ENCODE data around the gene COL13A1. TPM values are rescaled to one million over a fixed set of nuclear protein-coding genes. Genes with fewer than 3 reads are reported as not detected.

COL13A1 gene
- total and polyA plus RNA-seq, 2 experiments from 2014 or later = 5.2 to 8.6 TPM

DNA sequence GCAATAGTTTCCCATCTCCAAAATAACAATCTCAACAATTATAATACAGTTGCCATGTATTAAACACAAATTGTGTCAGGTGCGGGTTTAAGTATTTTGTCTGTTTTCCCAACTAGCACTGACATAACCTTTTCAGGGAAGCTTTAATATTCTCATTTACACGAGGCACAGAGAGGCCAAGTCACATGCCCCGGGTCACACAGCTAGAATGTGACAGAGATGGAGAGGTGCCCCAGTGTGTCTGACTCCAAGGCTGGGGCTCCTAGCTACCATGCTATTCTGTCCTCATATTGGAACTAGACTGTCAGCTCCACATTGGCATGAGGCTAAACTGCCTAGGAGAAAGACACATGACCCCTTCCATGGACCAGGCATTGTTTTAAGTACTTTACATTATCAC lies 77.2 kb downstream of the COL13A1 start (continued):
- TF ChIP-seq CTCF (conservative IDR thresholded peaks at IDR 0.05; ENCODE audit: low read depth in 2 of 2) (no peak), JUNB (IDR thresholded peaks at IDR 0.05; ENCODE audit: unreplicated experiment) (no peak), EZH2phosphoT487 (IDR thresholded peaks at IDR 0.05; ENCODE audit: unreplicated experiment) (no peak)

DNA sequence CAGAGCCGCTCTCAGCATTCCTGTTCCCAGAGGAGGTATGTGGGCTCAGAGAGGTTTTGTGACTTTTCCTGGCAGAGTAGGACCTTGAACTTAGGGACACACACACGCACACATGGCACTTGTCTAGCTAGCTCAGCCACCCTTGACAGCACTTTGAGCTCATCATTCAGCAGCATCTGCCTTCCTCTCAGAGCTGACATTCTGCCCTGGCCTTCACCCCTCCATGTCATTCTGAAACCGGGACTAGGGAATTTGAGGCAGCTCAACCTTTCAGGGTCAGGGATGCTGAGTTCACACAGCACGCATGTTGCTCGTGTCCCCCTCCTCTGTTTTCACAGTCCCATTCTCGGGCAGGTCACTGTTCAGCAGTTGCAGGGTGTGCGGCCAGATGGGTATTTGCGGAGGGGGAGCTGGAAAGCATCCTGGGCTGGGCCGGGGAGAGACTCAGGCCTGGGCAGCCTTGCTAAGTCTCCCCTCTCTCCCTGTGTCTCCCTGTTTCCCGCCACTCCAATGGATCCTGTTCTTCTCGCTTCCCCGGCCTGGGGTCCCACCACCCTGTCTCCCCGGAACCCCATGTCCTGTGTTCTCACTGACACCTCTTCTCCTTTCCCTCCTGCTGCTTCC lies 78.0 kb downstream of the COL13A1 start:
- H3K27me3 Mint-ChIP-seq (ENCODE audit: insufficient read depth, low read depth, poor library complexity) = peaks cover 16% of the 10 kb centered on the region
- TF ChIP-seq, protein P1, sequence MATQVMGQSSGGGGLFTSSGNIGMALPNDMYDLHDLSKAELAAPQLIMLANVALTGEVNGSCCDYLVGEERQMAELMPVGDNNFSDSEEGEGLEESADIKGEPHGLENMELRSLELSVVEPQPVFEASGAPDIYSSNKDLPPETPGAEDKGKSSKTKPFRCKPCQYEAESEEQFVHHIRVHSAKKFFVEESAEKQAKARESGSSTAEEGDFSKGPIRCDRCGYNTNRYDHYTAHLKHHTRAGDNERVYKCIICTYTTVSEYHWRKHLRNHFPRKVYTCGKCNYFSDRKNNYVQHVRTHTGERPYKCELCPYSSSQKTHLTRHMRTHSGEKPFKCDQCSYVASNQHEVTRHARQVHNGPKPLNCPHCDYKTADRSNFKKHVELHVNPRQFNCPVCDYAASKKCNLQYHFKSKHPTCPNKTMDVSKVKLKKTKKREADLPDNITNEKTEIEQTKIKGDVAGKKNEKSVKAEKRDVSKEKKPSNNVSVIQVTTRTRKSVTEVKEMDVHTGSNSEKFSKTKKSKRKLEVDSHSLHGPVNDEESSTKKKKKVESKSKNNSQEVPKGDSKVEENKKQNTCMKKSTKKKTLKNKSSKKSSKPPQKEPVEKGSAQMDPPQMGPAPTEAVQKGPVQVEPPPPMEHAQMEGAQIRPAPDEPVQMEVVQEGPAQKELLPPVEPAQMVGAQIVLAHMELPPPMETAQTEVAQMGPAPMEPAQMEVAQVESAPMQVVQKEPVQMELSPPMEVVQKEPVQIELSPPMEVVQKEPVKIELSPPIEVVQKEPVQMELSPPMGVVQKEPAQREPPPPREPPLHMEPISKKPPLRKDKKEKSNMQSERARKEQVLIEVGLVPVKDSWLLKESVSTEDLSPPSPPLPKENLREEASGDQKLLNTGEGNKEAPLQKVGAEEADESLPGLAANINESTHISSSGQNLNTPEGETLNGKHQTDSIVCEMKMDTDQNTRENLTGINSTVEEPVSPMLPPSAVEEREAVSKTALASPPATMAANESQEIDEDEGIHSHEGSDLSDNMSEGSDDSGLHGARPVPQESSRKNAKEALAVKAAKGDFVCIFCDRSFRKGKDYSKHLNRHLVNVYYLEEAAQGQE (IDR thresholded peaks at IDR 0.05; ENCODE audit: unreplicated experiment) = no peak
- TF ChIP-seq ZNF331 (CRISPR knock-in tag; IDR thresholded peaks at IDR 0.05; ENCODE audit: low read depth) = no peak
- no peak for TF ChIP-seq ETS1 (IDR thresholded peaks at IDR 0.05)
- H3K4me1 Mint-ChIP-seq = peaks cover 59% of the 10 kb centered on the region

More for the DNA sequence above, 78.0 kb downstream of the COL13A1 start:
- ATAC-seq = no peak; the same call in 2 of the 3 replicates
- Histone ChIP-seq H3K79me2 (replicated peaks; ENCODE audit: insufficient read depth) (no peaks in the 10 kb centered on the region), H4K20me1 (replicated peaks; ENCODE audit: insufficient read depth) (no peaks in the 10 kb centered on the region), H3K4me3 (no peak overlapping the region), H3K4me2 (peak overlapping the region; percentile 32; the same call in 1 of the 2 replicates), H3K9me2 (ENCODE audit: insufficient read depth) (no peaks in the 10 kb centered on the region), H3K4me1 (ENCODE audit: insufficient read depth) (peaks cover 17% of the 10 kb centered on the region), H2AFZ (no peak overlapping the region; the same call in 1 of the 2 replicates), H3K27ac (ENCODE audit: low read depth) (no peak overlapping the region), H3K27me3 (ENCODE audit: insufficient read depth) (no peaks in the 10 kb centered on the region), H3F3A (replicated peaks; ENCODE audit: low read depth) (no peaks in the 10 kb centered on the region), H3K36me3 (ENCODE audit: insufficient read depth) (no peaks in the 10 kb centered on the region)
- Mint-ChIP-seq H3K36me3 (ENCODE audit: low read depth) (no peaks in the 10 kb centered on the region), H3K4me3 (no peak overlapping the region), H3K9me3 (no peaks in the 10 kb centered on the region), H3K27ac (no peak overlapping the region)
- DNase-seq (ENCODE audit: low spot score) = no peak
